Measurements from ENCODE around the gene DHCR24. TPM values are rescaled to one million over a fixed set of nuclear protein-coding genes. Genes with fewer than 3 reads are reported as not detected.

The DHCR24 gene
- total RNA-seq, 1 donor from 2014 or later: 12.8 TPM

DNA sequence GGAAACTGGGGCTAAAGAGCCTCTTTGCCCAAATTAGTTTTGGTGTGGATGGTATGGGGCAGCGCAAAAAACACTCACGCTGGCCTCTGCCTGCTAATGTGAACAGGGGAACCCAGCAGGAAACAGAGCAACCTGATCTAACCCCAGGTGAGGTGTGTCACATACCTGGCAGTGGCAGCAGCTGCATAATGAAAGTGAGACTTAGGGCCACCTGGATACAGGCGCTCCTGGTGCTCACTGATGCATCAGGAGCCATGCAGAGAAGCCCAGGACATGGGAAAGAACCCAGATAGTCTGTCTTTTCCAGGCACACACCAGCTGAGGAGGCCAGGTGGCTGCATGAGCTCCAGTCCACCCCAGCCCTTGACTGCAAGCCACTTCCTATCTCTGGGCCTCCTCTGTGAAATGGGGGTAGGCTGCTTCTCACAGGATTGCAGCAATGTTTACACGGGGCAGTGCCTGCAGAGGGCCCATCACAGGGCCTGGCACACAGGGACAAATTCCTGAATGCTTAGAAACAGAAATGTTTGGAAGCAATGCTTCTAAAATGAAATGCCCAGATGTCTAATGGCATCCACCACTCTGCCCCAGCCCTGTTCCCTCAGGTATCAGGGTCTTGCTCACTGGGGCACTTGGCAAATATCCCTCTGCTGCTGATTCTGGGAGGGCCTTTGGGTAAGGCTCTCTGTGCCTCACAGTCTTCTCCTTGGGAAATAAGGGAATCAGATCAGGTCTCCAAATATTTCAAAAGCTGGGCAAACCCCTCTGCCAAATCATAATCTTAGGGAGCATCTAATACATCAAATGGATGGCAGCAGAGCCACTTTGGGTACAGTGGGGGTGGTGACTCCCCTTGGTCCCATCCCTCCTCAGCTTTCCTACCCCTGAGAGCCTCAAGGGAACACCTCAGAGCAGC, 19.9 kb downstream of the DHCR24 start:
- intact Hi-C loops (cut with micrococcal nuclease): no loop called here
- Histone ChIP-seq H3K4me1 (no peaks in the 10 kb centered on the region), H3K27ac (replicated peaks) (no peak overlapping the region), H3K4me3 (no peak overlapping the region), H3K36me3 (peaks cover 25% of the 10 kb centered on the region), H3K27me3 (ENCODE audit: low read depth) (no peaks in the 10 kb centered on the region), H3K9me3 (replicated peaks) (no peaks in the 10 kb centered on the region)
- no peak for TF ChIP-seq CTCF (IDR thresholded peaks at IDR 0.05; ENCODE audit: borderline replicate concordance)
- DNase-seq: no peak

DNA sequence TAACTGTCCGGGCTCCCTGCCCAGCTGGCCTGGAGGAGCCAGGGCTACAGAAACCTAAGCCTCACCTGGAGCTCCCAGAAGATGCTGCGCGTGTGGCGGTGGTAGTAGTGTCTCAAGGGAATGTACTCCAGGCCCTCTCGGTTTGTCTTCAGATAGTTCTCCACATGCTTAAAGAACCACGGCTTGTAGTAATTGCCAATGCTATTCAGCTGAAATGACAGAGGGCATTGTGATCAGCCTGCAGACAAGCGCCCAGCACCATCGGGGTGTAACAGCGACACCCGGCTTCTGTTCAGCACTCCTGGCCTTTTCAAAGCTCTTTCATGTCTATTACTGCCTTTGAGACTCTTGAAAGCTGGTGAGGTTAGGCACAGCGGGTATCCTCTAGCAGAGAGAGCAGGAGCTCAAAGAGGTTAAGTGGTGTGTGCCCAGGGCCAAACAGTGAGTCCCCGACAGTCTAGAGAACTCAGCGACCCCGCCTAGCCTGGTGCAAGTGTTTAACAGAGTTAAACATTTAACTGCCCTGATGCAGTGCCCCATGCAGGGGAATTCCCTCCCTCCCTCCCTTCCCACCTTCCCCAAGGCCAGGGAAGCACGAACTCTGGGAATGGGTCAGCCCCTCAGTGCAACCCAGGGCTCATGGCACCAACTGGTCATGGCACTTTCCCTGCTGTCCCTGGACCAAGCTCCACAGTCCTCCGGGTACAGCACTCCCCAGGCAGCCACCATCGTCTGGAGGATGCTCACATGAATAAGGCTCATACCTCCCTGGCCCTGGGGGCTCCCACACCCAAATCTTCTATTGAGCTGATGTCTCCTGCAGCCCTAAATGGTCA, 21.5 kb downstream of the DHCR24 start:
- Histone ChIP-seq H3K36me3 (peaks cover 14% of the 10 kb centered on the region), H3K9me3 (replicated peaks) (no peaks in the 10 kb centered on the region), H3K4me1 (peaks cover 7% of the 10 kb centered on the region), H3K27ac (replicated peaks) (no peak overlapping the region), H3K4me3 (no peak overlapping the region), H3K27me3 (ENCODE audit: low read depth) (no peaks in the 10 kb centered on the region)
- intact Hi-C loops (cut with micrococcal nuclease): no loop called here
- TF ChIP-seq CTCF (IDR thresholded peaks at IDR 0.05; ENCODE audit: borderline replicate concordance): no peak
- DNase-seq: no peak

DNA sequence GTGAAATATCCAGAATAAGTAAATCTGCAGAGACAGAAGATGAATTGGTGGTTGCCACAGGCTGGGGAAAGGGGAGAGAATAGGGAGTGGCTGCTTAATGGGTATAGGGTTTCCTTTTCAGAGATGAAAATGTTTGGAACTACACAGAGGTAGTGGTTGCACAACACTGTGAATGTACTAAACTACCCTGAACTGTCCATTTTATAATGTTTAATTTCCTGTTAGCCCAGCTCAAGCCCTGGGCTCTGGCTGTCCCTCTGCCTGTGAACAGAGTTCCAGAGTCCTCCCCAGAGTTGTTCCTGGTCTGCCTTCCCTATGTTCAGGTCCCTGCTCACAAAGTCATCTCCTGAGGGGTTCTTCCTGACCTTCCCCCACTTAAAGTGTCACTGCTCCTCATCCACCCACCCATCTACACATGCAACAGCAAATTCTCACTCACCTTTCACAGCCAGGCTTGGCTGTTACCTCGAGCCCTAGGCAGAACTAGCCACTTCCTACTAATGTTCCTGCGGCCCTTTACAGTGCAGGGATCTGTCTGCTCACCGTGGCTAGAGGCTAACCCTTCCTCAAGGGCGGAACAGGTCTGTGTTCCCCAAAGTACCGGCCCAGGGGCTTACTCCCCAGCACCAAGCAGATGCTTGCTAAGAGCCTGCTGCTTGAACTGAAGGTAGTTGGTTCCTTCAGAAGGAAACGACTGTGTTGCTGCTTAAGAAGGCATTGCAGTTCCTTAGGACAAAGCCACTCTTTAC, 22.4 kb downstream of the DHCR24 start:
- Histone ChIP-seq H3K9me3 (replicated peaks) (no peaks in the 10 kb centered on the region), H3K36me3 (peaks cover 14% of the 10 kb centered on the region), H3K4me3 (no peak overlapping the region), H3K27me3 (ENCODE audit: low read depth) (no peaks in the 10 kb centered on the region), H3K4me1 (peaks cover 7% of the 10 kb centered on the region), H3K27ac (replicated peaks) (no peak overlapping the region)
- DNase-seq: no peak
- intact Hi-C loops (cut with micrococcal nuclease): no loop called here
- TF ChIP-seq CTCF (IDR thresholded peaks at IDR 0.05; ENCODE audit: borderline replicate concordance): no peak

- H3K9me3 ChIP-seq (replicated peaks): no peaks in the 10 kb centered on the region
- H3K36me3 ChIP-seq: peaks cover 14% of the 10 kb centered on the region
- no peaks in the 10 kb centered on the region for H3K27me3 ChIP-seq (ENCODE audit: low read depth)
- DNase-seq: no peak
- peaks cover 7% of the 10 kb centered on the region for H3K4me1 ChIP-seq
- no peak overlapping the region for H3K27ac ChIP-seq (replicated peaks)
- intact Hi-C loops (cut with micrococcal nuclease): no loop called here
- TF ChIP-seq CTCF (IDR thresholded peaks at IDR 0.05; ENCODE audit: borderline replicate concordance): no peak
- H3K4me3 ChIP-seq: no peak overlapping the region
These were observed 23.7 kb downstream of the DHCR24 start for GRCh38 chr1:54863267-54863665.
